WI38 (cell line): ENCODE results near the gene SPOCD1.

Experiments used
- H3K4me3 ChIP-seq: 2 replicates; pipeline ENCODE4 v1.5.1; 2011; ENCODE audit warnings: low read depth, mild to moderate bottlenecking, control low read depth, low read length
- TF ChIP-seq, protein P1 (sequence below): IDR thresholded peaks from 2 replicates; pipeline ENCODE4 v1.5.1; 2012; ENCODE audit warnings: low read depth, mild to moderate bottlenecking, control low read depth, low read length

SPOCD1 gene

DNA sequence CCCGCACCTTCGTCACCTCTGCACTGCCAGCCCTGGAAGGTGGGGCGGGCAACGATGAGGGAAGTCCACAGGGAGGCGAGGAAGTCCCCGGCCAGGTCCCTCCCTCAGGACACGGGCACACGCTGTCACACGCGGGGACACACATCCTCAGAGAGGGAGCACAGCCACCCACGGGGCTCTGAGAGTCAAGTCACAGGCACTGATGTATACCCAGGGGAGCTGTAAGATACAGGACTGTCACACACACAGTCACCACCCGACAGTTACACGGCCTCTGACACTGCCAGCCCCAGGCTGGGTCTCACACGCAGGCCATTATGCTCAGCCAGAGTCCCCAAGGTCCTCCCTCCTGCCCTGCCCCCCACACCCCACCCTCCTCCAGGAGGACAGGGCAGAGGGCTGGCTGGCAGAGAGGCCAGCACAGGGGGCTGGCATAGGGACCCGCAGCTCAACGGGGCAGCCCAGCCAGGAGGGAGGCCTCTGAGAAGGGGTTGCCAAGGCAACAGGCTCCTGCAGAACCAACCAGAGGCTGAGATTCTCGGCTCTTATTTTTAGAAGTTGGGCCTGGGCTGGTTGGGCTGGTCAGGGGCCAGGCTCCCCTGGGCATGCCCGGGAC lies 34.0 kb downstream of the SPOCD1 start:
- TF ChIP-seq, protein P1, sequence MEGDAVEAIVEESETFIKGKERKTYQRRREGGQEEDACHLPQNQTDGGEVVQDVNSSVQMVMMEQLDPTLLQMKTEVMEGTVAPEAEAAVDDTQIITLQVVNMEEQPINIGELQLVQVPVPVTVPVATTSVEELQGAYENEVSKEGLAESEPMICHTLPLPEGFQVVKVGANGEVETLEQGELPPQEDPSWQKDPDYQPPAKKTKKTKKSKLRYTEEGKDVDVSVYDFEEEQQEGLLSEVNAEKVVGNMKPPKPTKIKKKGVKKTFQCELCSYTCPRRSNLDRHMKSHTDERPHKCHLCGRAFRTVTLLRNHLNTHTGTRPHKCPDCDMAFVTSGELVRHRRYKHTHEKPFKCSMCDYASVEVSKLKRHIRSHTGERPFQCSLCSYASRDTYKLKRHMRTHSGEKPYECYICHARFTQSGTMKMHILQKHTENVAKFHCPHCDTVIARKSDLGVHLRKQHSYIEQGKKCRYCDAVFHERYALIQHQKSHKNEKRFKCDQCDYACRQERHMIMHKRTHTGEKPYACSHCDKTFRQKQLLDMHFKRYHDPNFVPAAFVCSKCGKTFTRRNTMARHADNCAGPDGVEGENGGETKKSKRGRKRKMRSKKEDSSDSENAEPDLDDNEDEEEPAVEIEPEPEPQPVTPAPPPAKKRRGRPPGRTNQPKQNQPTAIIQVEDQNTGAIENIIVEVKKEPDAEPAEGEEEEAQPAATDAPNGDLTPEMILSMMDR, result no peak
- H3K4me3 ChIP-seq, result no peak overlapping the region

DNA sequence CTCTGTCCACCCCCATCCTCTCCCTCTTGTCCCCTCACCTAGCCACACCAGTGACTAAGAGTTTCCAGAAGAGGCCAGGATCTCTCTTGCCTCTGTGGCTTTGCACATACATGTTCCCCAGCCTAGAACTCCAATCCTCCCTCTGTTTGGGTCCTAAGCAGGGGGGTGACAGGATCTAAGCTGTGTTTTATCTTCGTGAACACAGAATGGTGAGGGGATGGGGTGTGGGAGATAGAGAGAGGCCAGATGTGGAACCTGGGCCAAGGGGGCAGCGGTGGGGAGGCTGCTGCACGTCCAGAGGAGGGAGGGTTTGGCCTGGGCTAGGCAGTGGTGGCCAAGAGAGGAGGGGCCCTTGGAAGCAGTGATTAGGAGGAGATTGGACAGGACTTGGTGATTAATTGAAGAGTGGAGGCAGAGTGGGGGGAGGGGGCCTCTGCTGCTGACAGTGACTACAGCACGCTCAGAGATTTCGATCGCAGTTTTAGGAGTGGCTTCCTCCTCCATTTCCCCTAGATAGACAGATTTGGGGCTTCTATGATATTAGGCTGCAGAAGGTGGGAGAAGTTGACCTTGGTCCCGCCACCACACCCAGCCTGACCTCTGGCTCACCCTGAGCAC lies 34.6 kb downstream of the SPOCD1 start:
- TF ChIP-seq, protein P1, result no peak
- H3K4me3 ChIP-seq, result no peak overlapping the region

DNA sequence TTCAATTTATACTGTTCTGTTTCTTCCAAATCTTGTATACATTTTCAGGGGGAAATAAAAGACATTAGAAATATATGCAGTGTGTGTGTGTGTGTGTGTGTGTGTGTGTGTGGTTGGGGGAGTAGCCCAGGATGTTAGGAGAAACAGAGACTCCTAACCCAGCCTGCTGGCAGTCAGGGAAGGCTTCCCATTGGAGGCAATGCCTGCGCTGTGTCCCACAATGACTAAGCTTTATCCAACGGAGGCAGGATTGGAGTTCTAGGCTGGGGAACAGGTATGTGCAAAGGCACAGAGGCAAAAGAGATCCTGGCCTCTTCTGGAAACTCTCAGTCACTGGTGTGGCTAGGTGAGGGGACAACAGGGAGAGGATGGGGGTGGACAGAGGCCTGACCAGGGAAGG lies 35.2 kb downstream of the SPOCD1 start:
- TF ChIP-seq, protein P1, result no peak
- H3K4me3 ChIP-seq, result no peak overlapping the region

DNA sequence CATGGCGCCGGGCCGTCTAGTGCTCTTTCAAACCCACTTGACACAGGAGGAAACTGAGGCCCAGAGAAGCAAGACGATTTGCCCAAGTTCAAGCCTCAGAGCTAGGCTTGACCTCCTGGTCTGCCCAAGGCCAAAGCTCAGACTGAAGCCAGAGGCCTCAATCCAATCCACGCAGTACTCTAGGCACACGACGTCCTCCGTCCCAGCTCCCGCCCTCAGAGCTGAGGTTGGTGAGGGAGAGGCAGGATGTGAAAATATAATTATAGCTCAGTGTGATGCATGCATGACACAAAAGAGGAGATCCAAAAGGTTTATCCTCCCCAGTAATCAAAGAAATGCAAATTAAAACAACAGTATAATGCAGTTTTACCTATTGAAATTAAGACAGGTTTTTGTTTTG lies 36.1 kb downstream of the SPOCD1 start:
- H3K4me3 ChIP-seq, result no peak overlapping the region
- TF ChIP-seq, protein P1, result no peak

DNA sequence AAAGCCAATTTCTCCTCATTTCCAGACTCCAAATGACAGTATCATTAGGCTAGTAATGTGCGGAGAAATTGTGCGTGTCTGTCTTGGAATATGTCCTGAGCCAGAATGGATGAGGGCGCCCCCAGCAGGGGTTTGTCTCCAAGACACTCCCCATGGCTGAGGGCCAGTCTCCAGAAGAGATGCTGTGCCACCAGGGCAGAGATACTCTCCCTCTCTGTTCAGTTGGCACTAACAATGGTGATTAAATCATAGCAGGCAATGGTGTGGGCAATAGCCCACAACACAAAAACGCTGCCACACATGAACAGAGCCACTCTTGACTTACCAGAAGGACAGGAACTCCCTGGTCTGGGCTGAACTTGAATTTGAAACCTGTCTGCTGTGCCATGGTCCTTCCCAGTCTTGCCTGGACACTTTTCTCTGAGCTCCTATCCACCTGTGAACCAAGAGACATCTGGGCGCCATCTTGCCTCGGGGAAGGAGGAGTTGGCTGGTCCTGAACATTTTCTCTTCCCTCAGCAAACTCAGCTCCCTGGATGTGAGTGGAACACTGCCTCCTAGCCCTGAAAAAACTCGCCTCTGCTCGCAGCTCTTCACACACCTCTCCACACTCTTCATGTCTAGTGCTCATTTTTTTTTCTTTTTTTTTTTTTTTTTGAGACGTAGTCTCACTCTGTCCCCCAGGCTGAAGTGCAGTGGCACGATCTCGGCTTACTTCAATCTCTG lies 36.9 kb downstream of the SPOCD1 start:
- H3K4me3 ChIP-seq, result no peak overlapping the region
- TF ChIP-seq, protein P1, result no peak

DNA sequence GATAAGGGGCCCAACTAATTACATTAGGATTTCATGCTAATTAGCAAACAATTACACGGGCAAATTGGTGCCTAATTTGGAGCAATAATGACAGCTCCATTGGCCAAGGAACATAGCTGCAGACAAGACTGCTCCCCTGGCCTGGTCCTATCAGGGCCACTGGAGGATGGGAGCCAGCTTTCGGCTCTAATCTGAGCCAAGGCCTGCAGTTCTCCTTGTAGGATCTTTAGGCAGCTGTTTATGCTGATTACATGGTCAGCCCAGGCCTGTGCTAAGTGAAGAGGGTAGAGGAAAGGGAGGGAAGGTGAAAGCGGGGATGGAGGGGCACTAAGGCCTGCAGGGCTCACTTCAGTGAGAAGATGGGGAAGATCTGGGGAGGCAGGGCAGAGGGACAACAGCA lies 39.3 kb downstream of the SPOCD1 start:
- H3K4me3 ChIP-seq, result no peak overlapping the region
- TF ChIP-seq, protein P1, result no peak

DNA sequence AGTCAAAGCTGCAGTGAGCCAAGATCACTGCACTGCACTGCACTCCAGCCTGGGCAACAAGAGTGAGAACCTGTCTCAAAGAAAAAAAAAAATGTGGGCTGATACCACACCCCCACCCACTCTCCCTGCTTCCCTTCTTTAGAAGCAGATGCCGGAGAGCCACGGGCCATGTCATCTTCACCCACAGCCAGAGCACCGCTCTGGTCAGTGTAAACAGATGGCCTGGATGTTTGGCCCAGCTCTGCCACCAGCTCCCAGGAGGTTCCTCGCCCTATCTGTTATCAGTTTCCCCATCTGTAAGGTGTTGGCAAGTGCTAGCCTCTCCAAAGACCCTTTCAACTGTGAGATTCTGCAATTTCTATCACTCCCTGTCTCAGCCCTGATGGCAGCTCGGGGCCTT lies 39.8 kb downstream of the SPOCD1 start:
- TF ChIP-seq, protein P1, result no peak
- no peak overlapping the region for H3K4me3 ChIP-seq
